ENCODE data around the gene CCR5AS.

Gene CCR5AS

DNA sequence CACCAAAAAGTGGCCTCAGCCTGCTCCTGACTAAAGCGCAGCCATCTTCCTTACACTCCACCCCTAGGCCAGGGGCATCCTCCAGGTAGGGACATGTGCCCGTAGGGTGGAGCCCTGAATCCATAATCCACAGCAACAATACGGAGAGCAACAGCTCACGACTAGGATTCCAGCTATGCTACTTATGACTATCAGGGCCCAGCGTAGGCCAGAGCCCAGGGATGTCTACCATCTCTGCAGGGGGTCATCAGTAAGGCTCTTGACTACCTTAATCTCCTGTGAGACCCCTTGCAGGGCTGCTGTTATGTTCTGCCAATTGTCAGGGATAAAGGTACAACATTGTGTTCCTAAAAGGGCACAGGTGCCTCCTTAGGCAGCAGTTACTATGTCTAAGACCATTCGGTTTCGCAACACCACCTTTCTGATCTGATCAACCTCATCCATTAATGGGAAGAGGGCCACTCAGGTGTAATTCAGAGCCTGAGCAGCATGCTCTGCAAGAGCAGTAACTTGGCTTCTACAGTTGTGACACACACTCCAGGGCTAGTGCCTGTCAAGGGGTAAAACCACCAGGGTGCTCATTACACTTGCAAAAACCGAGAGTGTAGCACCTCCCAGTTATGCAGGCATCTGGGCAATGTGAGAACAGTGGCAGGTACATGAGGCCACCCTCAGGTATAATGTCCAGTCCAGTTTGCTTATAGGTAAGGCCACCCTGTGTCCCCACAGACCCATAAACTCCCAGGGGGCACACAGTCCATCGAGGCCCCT is 11.2 kb upstream of the CCR5AS start:
- H3K4me3 ChIP-seq (replicated peaks; ENCODE audit: low read depth, low read length), result no peak overlapping the region
- DNase-seq (ENCODE audit: extremely low read depth, low read depth), result no peak
- TF ChIP-seq, protein P1, sequence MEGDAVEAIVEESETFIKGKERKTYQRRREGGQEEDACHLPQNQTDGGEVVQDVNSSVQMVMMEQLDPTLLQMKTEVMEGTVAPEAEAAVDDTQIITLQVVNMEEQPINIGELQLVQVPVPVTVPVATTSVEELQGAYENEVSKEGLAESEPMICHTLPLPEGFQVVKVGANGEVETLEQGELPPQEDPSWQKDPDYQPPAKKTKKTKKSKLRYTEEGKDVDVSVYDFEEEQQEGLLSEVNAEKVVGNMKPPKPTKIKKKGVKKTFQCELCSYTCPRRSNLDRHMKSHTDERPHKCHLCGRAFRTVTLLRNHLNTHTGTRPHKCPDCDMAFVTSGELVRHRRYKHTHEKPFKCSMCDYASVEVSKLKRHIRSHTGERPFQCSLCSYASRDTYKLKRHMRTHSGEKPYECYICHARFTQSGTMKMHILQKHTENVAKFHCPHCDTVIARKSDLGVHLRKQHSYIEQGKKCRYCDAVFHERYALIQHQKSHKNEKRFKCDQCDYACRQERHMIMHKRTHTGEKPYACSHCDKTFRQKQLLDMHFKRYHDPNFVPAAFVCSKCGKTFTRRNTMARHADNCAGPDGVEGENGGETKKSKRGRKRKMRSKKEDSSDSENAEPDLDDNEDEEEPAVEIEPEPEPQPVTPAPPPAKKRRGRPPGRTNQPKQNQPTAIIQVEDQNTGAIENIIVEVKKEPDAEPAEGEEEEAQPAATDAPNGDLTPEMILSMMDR (IDR thresholded peaks at IDR 0.05; ENCODE audit: low read depth, low read length, missing control alignments), result no peak

DNA sequence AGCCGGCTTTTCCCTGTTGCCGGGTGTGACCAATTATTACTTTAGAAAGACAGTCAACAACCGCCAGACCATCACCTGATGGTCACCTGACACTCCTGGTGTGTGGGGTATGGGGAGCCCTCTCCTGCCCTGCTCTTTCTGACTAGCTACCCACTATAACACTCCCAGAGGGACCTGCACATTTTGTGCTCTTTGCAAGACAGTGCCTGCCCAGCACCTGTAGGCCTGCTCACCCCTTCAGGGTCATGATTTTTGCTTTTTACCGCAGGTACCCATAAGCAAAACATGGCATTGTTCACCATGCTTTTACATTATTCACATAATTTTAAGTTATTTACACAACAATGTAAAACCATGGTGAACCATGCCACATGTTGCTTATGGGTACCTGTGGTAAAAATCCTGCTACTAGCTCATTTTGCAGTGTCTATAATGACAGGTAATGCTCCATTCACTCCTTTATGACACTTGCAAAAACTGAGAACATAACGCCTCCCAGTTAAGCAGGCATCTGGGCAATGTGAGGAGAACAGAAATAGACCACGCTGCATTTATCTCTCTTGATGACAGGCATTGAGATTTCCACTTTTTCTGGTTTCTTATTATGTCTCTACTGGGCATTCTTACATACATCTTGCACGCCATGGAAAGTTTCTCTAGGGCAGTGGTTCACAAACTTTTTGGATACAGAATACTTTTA is 10.1 kb upstream of the CCR5AS start:
- H3K4me3 ChIP-seq (replicated peaks; ENCODE audit: low read depth, low read length), result no peak overlapping the region
- no peak for DNase-seq (ENCODE audit: extremely low read depth, low read depth)
- TF ChIP-seq, protein P1 (IDR thresholded peaks at IDR 0.05; ENCODE audit: low read depth, low read length, missing control alignments), result no peak

DNA sequence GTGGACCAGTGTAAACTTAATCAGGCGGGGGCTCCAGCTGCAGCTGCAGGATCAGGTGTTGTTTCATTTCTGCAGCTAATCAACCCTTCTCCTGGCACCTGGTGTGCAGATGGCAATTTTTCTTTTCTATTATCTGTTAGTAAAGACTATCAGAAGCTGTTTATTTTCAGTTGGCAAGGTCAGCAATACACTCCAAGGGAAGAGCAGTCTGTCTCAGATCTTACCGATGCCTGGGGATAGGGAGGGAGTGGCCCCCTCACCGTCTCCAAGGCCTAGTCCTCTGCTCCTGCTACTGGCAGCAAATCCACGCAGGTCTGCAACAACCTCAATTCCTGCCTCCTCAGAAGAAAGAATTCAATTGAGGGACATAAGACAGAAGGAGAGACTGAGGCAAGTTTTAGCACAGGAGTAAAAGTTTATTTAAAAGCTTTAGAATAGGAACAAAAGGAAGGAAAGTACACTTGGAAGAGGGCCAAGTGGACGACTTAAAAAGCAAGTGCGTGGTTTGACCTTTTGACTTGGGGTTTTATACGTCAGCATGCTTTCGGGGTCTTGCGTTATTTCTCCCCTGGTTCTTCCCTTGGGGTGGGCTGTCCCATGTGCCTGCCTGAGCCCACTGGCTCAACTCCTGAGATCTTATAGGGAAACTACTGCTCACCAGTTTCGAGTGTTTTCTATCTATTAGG is 9.4 kb upstream of the CCR5AS start:
- DNase-seq (ENCODE audit: extremely low read depth, low read depth), result no peak
- TF ChIP-seq, protein P1 (IDR thresholded peaks at IDR 0.05; ENCODE audit: low read depth, low read length, missing control alignments), result no peak
- H3K4me3 ChIP-seq (replicated peaks; ENCODE audit: low read depth, low read length), result no peak overlapping the region

DNA sequence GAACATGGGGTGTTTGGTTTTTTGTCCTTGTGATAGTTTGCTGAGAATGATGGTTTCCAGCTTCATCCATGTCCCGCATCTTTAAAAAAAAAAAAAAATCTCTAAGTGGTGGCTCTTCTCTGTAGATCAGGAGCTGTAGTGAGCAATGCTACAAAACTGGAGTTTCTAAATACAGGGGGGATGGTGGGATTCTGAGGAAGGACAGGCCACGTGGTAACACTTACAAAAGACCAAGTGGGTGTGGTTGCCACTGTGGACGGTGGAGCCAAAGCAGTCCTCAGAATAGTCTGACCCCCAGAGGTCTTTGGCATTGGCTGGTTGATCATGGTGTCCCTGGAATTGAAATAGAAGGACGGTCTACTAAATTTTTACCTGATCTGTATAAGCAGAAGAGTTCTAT is 7.9 kb upstream of the CCR5AS start:
- DNase-seq (ENCODE audit: extremely low read depth, low read depth), result no peak
- TF ChIP-seq, protein P1 (IDR thresholded peaks at IDR 0.05; ENCODE audit: low read depth, low read length, missing control alignments), result no peak
- H3K4me3 ChIP-seq (replicated peaks; ENCODE audit: low read depth, low read length), result no peak overlapping the region

DNA sequence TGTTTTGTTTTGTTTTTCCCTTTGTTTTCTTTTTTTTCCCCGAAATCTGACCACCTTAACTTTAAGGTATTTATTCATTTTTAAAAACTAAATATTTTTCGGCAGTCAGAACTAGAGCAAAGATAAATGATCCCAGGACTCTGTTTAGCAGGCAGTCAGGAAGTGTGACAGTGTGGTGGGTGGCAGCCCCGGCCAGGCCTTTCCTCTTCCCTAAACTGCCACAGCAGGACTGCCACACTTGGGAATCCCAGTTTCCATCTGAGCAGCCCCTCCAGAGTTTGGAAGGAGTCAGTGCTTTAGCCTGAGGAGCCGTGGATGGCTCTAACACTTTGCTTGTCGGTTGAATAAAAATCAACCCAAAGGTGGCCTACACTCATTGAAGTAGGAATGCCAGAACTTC is 7.1 kb upstream of the CCR5AS start:
- TF ChIP-seq, protein P1 (IDR thresholded peaks at IDR 0.05; ENCODE audit: low read depth, low read length, missing control alignments), result no peak
- no peak for DNase-seq (ENCODE audit: extremely low read depth, low read depth)
- no peak overlapping the region for H3K4me3 ChIP-seq (replicated peaks; ENCODE audit: low read depth, low read length)

DNA sequence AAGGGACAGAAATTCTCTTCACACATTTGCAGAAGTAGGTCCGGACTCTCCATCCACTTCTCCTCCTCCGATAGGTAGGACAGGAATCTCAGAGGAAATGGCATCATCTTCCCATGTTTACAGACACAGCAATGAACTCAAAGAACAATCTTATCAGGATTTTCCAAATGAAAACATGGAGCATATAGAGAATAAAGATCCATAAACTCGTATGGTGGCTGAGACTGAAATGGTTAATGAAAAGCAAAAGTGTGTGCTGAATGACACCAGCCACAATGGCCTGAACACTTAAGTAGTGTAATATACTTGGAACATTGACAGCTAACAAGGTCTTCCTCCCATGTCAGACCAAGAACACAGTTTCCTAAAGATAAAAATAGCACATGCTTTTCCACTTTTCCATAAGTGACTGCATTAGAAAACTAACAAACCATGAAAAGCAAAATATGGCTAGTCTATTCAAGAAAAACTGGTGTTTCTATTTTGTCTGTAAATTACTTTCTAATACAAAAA is 6.0 kb upstream of the CCR5AS start:
- no peak overlapping the region for H3K4me3 ChIP-seq (replicated peaks; ENCODE audit: low read depth, low read length)
- TF ChIP-seq, protein P1 (IDR thresholded peaks at IDR 0.05; ENCODE audit: low read depth, low read length, missing control alignments), result no peak
- no peak for DNase-seq (ENCODE audit: extremely low read depth, low read depth)
